HepG2 (cell line): Measurements from ENCODE around the gene KIF9. TPM values are rescaled to one million over a fixed set of nuclear protein-coding genes. Genes with fewer than 3 reads are reported as not detected.
"Not testable (repeated sequence)": the region's sequence is repeated elsewhere in the genome, so short reads cannot be mapped to it uniquely, and the experiment has no call there.

Source experiments
- ATAC-seq: fragments of 200-7000 bp; cut with Tn5 transposase; 3 replicates; pipeline ENCODE4 v1.9.1; 2020; ENCODE audit warnings: mild to moderate bottlenecking, moderate library complexity
- BruUV-seq: library from RNA; stranded (reverse); fragments of 400-500 nt; replicated peaks from 2 replicates; lab custom pipeline; 2021; lab: Mats Ljungman, UMichigan
- CTCF ChIA-PET: fragments of 300-600 bp; formaldehyde crosslinking; extraction: SDS; loops from one replicate; lab custom pipeline; 2021; ENCODE audit warnings: low total read pairs, inconsistent platforms, low intra/inter-chr PET ratio; lab: Yijun Ruan, JAX
- POLR2A ChIA-PET: fragments of 350-600 bp; sonication (Branson Sonifier 250); formaldehyde crosslinking; loops from one replicate; lab custom pipeline; 2020; ENCODE audit warnings: antibody characterized with exemption, inconsistent platforms; lab: Yijun Ruan, JAX
- DNase-seq: peaks from one replicate; pipeline ENCODE4 v3.0.0-alpha.2; 2015; ENCODE audit warnings: low spot score
- FAIRE-seq: peaks from 3 replicates; lab custom pipeline; 2011; peaks lifted over from hg19 to GRCh38; lab: Jason Lieb, UNC
- H2AFZ ChIP-seq: one replicate; pipeline ENCODE4 v1.6.1; 2011; ENCODE audit warnings: low read length, inconsistent platforms
- H3K27ac ChIP-seq: fragments of 300-600 bp; 3 replicates; pipeline ENCODE4 v1.8.0; 2011; ENCODE audit warnings: mixed run types, mild to moderate bottlenecking, mixed read lengths, low read length, inconsistent platforms; ENCODE audit not compliant: insufficient read depth; ENCODE audit errors: extremely low read length
- H3K27me3 ChIP-seq, 2 experiments: fragments of 200-600 bp in 1 of 2; 2 replicates in 1 of 2; 3 replicates in 1 of 2; pipeline versions ENCODE4 v1.6.0 to v1.8.0; 2011; ENCODE audit warnings: low read length in 2 of 2, mild to moderate bottlenecking in 2 of 2, moderate library complexity in 2 of 2, inconsistent platforms in 1 of 2; ENCODE audit not compliant: insufficient read depth in 2 of 2, control insufficient read depth in 1 of 2
- H3K36me3 ChIP-seq, 2 experiments: fragments of 200-600 bp in 1 of 2; replicated peaks in 1 of 2; 2 replicates in 1 of 2; 3 replicates in 1 of 2; pipeline versions ENCODE4 v1.5.1 to v1.8.0; 2011; ENCODE audit warnings: low read length in 2 of 2, inconsistent platforms in 1 of 2; ENCODE audit not compliant: insufficient read depth in 2 of 2, control insufficient read depth in 1 of 2
- H3K4me1 ChIP-seq: 2 replicates; pipeline ENCODE4 v1.5.1; 2012; ENCODE audit warnings: low read length, inconsistent platforms; ENCODE audit not compliant: insufficient read depth
- H3K4me2 ChIP-seq: 2 replicates; pipeline ENCODE4 v1.6.0; 2011; ENCODE audit warnings: low read depth, low read length, inconsistent platforms
- H3K4me3 ChIP-seq, 3 experiments: fragments of 200-600 bp in 1 of 3; sonication (generic), shearing (Covaris generic) in 1 of 3; replicated peaks in 1 of 3; 2 replicates each; pipeline ENCODE4 v1.5.1; 2011 to 2016; ENCODE audit warnings: low read length in 3 of 3, inconsistent platforms in 2 of 3, low read depth in 2 of 3, mild to moderate bottlenecking in 2 of 3, control low read depth in 1 of 3, mixed read lengths in 1 of 3; ENCODE audit not compliant: insufficient read depth in 1 of 3
- H3K79me2 ChIP-seq: one replicate; pipeline ENCODE4 v1.6.1; 2011; ENCODE audit warnings: low read length, inconsistent platforms; ENCODE audit not compliant: insufficient read depth
- H3K9ac ChIP-seq: 2 replicates; pipeline ENCODE4 v1.6.0; 2011; ENCODE audit warnings: mild to moderate bottlenecking, low read depth, low read length, inconsistent platforms; ENCODE audit not compliant: insufficient read depth
- H3K9me3 ChIP-seq: 2 replicates; pipeline ENCODE4 v1.5.1; 2012; ENCODE audit warnings: mild to moderate bottlenecking, low read length
- H4K20me1 ChIP-seq: 2 replicates; pipeline ENCODE4 v1.6.0; 2011; ENCODE audit warnings: inconsistent platforms, mild to moderate bottlenecking, low read length, moderate library complexity; ENCODE audit not compliant: insufficient read depth
- ARHGAP35 ChIP-seq: sonication (generic); formaldehyde crosslinking; IDR thresholded peaks from 2 replicates; pipeline ENCODE4 v1.9.0; 2022; ENCODE audit warnings: mild to moderate bottlenecking, inconsistent platforms, moderate library complexity, missing genetic modification reagents, borderline replicate concordance
- CENPT ChIP-seq: sonication (generic); formaldehyde crosslinking; IDR thresholded peaks from 2 replicates; pipeline ENCODE4 v1.8.0; 2022; ENCODE audit warnings: low read depth, mild to moderate bottlenecking, moderate library complexity, missing genetic modification reagents
- RAD51 ChIP-seq: fragments of 450-650 bp; IDR thresholded peaks from 2 replicates; pipeline ENCODE4 v1.6.1; 2016; ENCODE audit warnings: borderline replicate concordance
- SIN3A ChIP-seq: IDR thresholded peaks from 2 replicates; pipeline ENCODE4 v1.6.1; 2011; ENCODE audit warnings: low read depth, mild to moderate bottlenecking, control low read depth, low read length, borderline replicate concordance
- WGBS: methylation state at CpG from one replicate; pipeline ENCODE4 v1.1.6; 2017; ENCODE audit warnings: low lambda C conversion rate; 5-methylcytosine and 5-hydroxymethylcytosine counted together
- in situ Hi-C: cut with HindIII; loops from 2 replicates; pipeline ENCODE4 v1.10.0; 2017; ENCODE audit warnings: low pct_unique_long_range_greater_than_20kb; ENCODE audit not compliant: extremely low pct_ligation_motif_present
- intact Hi-C: fragments of 100-400 bp; cut with micrococcal nuclease; formaldehyde crosslinking; loops from one replicate; pipeline ENCODE4 v1.10.0; 2022; ENCODE audit not compliant: unreplicated experiment
- polyA plus RNA-seq, 8 experiments: library from polyadenylated mRNA; depleted of rRNA in 3 of 8; stranded (reverse) in 7 of 8; unstranded in 1 of 8; fragments of >200 nt; fragmentation: Illumina TruSeq in 4 of 8; extraction: Trizol in 4 of 8; gene quantifications; 2 replicates each; pipeline versions ENCODE4 v1.2.1 to v1.2.3, GENCODE V29; 2011 to 2016; ENCODE audit warnings: low read depth in 4 of 8, missing spikeins in 1 of 8, mixed read lengths in 1 of 8; ENCODE audit not compliant: insufficient read depth in 1 of 8
- total RNA-seq, 5 experiments: library from RNA; depleted of rRNA; stranded (reverse); fragments of >200 nt; fragmentation: Illumina TruSeq; extraction: Trizol; gene quantifications; 2 replicates each; pipeline ENCODE4 v1.2.3, GENCODE V29; 2016; ENCODE audit warnings: low read depth in 1 of 5

The KIF9 gene
- total and polyA plus RNA-seq, 2 of the 13 experiments (the other 11 are each of a cell fraction or from before 2014, with no cell fraction given): 5.1 to 16.9 TPM

DNA sequence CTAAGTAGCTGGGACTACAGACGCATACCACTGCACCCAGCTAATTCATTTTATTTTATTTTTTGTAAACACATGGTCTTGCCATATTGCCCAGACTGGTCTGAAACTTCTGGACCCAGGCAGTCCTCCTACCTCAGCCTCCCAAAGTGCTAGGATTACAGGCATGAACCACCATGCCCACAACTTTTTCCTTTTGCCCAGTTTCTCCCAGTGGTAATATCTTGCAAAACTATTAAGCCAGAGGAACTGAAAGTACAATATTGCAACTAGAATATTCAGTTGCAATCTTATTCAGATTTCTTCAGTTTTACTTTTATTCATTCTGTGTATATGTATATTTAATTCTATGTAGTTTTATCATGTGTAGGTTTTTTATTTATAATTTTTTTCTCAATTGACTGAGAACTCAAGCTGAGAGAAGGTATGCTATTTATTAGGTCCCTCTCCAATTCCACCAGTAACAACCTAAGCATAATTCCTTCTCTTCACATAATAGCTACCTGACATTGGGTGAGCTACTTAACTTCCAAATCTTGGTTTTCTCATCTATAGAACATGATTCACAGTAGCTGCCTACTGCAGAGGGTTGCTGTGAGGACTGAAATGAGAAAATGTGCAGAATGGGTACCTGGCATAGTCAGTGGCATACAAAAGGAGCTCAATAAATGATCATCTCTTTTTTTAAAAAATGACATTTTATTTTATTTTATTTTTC lies 30.9 kb upstream of the KIF9 start:
- H3K79me2 ChIP-seq: no peaks in the 10 kb centered on the region
- no peak overlapping the region for H2AFZ ChIP-seq
- no peak overlapping the region for H3K27ac ChIP-seq
- no peaks in the 10 kb centered on the region for H3K9me3 ChIP-seq
- ATAC-seq (no peak), DNase-seq (no peak), FAIRE-seq (no peak)
- CTCF ChIA-PET: no interaction called here
- no peaks in the 10 kb centered on the region for H4K20me1 ChIP-seq
- H3K4me3 ChIP-seq: no peak overlapping the region
- whole genome bisulfite sequencing: 100% methylated on average over 1 of the region's 1 CpG
- POLR2A ChIA-PET: no interaction called here
- in situ Hi-C loops (no loop called here), intact Hi-C loops (no loop called here)
- no peak overlapping the region for H3K4me2 ChIP-seq
- BruUV-seq: no TSS peak
- no peak for TF ChIP-seq ARHGAP35 (CRISPR knock-in tag)
- TF ChIP-seq SIN3A: peak; percentile 17; the same call in 1 of the 2 replicates
- H3K9ac ChIP-seq: no peak overlapping the region
- H3K36me3 ChIP-seq: peaks cover 0 to 2% of the 10 kb centered on the region in 2 experiments; a peak in 1 of 5 replicates
- peaks cover 14% of the 10 kb centered on the region for H3K4me1 ChIP-seq
- H3K27me3 ChIP-seq: no peaks in the 10 kb centered on the region; a peak in 1 of 5 replicates

GRCh38 chr3:47310391-47310790 lies 27.8 kb upstream of the KIF9 start:
- CTCF ChIA-PET: no interaction called here
- Histone ChIP-seq H3K36me3 (0 out of 5 replicates have a peak, but pooled peaks cover 0 to 5% of the 10 kb centered on the region in 2 experiments), H2AFZ (no peak overlapping the region), H3K4me2 (no peak overlapping the region), H3K27ac (no peak overlapping the region), H3K9me3 (no peaks in the 10 kb centered on the region), H3K4me3 (no peak overlapping the region), H3K79me2 (peaks cover 12% of the 10 kb centered on the region), H3K27me3 (no peaks in the 10 kb centered on the region), H3K9ac (no peak overlapping the region), H4K20me1 (no peaks in the 10 kb centered on the region), H3K4me1 (peaks cover 14% of the 10 kb centered on the region)
- POLR2A ChIA-PET: no interaction called here
- DNase-seq (no peak), ATAC-seq (no peak), FAIRE-seq (no peak)
- no peak for TF ChIP-seq CENPT (CRISPR knock-in tag)
- no peak for TF ChIP-seq RAD51
- 91% methylated on average over 4 of the region's 4 CpGs for WGBS
- no TSS peak for BruUV-seq
- intact Hi-C loops (no loop called here), in situ Hi-C loops (no loop called here)

- in situ Hi-C loops, intact Hi-C loops, H3K9me3 ChIP-seq, H3K9ac ChIP-seq, H4K20me1 ChIP-seq, CTCF ChIA-PET, DNase-seq, H3K4me2 ChIP-seq, H3K27me3 ChIP-seq, H3K36me3 ChIP-seq, H2AFZ ChIP-seq, BruUV-seq, POLR2A ChIA-PET, ATAC-seq, FAIRE-seq, H3K27ac ChIP-seq, H3K4me3 ChIP-seq: not testable (repeated sequence)
- 98% methylated on average over 20 of the region's 28 CpGs for WGBS
- H3K4me1 ChIP-seq: peaks cover 11% of the 10 kb centered on the region
- H3K79me2 ChIP-seq: peaks cover 17% of the 10 kb centered on the region
Measured at GRCh38 chr3:47309231-47309630, 26.6 kb upstream of the KIF9 start.
